Measurements from ENCODE around the gene HNRNPUL1. TPM values are rescaled to one million over a fixed set of nuclear protein-coding genes. Genes with fewer than 3 reads are reported as not detected.

Gene HNRNPUL1
- total and polyA plus RNA-seq, 2 of the 8 experiments (the other 6 are each of a cell fraction or from before 2014, with no cell fraction given), result 99.5 to 264 TPM

GRCh38 chr19:41269571-41269970, 5.4 kb downstream of the HNRNPUL1 start (continued):
- TF ChIP-seq YY1 (IDR thresholded peaks at IDR 0.05; ENCODE audit: low read depth, low read length), result no peak
